ENCODE results near the gene CDC14B. TPM values are rescaled to one million over a fixed set of nuclear protein-coding genes. Genes with fewer than 3 reads are reported as not detected.

Gene CDC14B
- total RNA-seq, 4 donors from 2014 or later: 4.9 to 11.2 (median 8.9) TPM

GRCh38 chr9:96462541-96462940 lies 157.1 kb downstream of the CDC14B start:
- Histone ChIP-seq H3K9me3 (no peaks in the 10 kb centered on the region), H3K36me3 (peaks cover 18% of the 10 kb centered on the region), H3K27ac (no peak overlapping the region), H3K4me1 (no peaks in the 10 kb centered on the region), H3K27me3 (no peaks in the 10 kb centered on the region), H3K4me3 (no peak overlapping the region)
- DNase-seq (ENCODE audit: low spot score in 2 of 2): no peak
- no peak for TF ChIP-seq CTCF (IDR thresholded peaks at IDR 0.05)
- TF ChIP-seq POLR2AphosphoS5 (IDR thresholded peaks at IDR 0.05): no peak
- no peak for TF ChIP-seq POLR2A (IDR thresholded peaks at IDR 0.05)
- TF ChIP-seq EP300 (IDR thresholded peaks at IDR 0.05): no peak
- WGBS: 94% methylated on average over 6 of the region's 6 CpGs

GRCh38 chr9:96461336-96461735 lies 158.3 kb downstream of the CDC14B start:
- DNase-seq (ENCODE audit: low spot score in 2 of 2): no peak
- no peak overlapping the region for H3K27ac ChIP-seq
- no peaks in the 10 kb centered on the region for H3K27me3 ChIP-seq
- H3K36me3 ChIP-seq: peaks cover 12% of the 10 kb centered on the region
- H3K9me3 ChIP-seq: no peaks in the 10 kb centered on the region
- WGBS: 80% methylated on average over 8 of the region's 8 CpGs
- no peak overlapping the region for H3K4me3 ChIP-seq
- H3K4me1 ChIP-seq: no peaks in the 10 kb centered on the region
- TF ChIP-seq CTCF (IDR thresholded peaks at IDR 0.05) (no peak), POLR2A (IDR thresholded peaks at IDR 0.05) (no peak), EP300 (IDR thresholded peaks at IDR 0.05) (no peak), POLR2AphosphoS5 (IDR thresholded peaks at IDR 0.05) (no peak)

GRCh38 chr9:96460882-96461281 lies 158.8 kb downstream of the CDC14B start:
- H3K9me3 ChIP-seq: no peaks in the 10 kb centered on the region
- no peaks in the 10 kb centered on the region for H3K4me1 ChIP-seq
- no peaks in the 10 kb centered on the region for H3K27me3 ChIP-seq
- H3K4me3 ChIP-seq: no peak overlapping the region
- DNase-seq (ENCODE audit: low spot score in 2 of 2): no peak
- no peak overlapping the region for H3K27ac ChIP-seq
- TF ChIP-seq CTCF (IDR thresholded peaks at IDR 0.05): no peak
- no peak for TF ChIP-seq EP300 (IDR thresholded peaks at IDR 0.05)
- no peak for TF ChIP-seq POLR2A (IDR thresholded peaks at IDR 0.05)
- no peak for TF ChIP-seq POLR2AphosphoS5 (IDR thresholded peaks at IDR 0.05)
- H3K36me3 ChIP-seq: peaks cover 7% of the 10 kb centered on the region

- Histone ChIP-seq H3K4me3 (no peak overlapping the region), H3K9me3 (no peaks in the 10 kb centered on the region), H3K27me3 (no peaks in the 10 kb centered on the region), H3K36me3 (peaks cover 3% of the 10 kb centered on the region), H3K4me1 (no peaks in the 10 kb centered on the region), H3K27ac (no peak overlapping the region)
- 65% methylated on average over 5 of the region's 5 CpGs for WGBS
- DNase-seq (ENCODE audit: low spot score in 2 of 2): no peak
- TF ChIP-seq POLR2A (IDR thresholded peaks at IDR 0.05) (no peak), EP300 (IDR thresholded peaks at IDR 0.05) (no peak), CTCF (IDR thresholded peaks at IDR 0.05) (no peak), POLR2AphosphoS5 (IDR thresholded peaks at IDR 0.05) (no peak)
Measured at GRCh38 chr9:96460470-96460869, 159.2 kb downstream of the CDC14B start.

GRCh38 chr9:96459268-96460007 lies 160.2 kb downstream of the CDC14B start:
- Histone ChIP-seq H3K4me1 (no peaks in the 10 kb centered on the region), H3K36me3 (no peaks in the 10 kb centered on the region), H3K9me3 (no peaks in the 10 kb centered on the region), H3K27me3 (no peaks in the 10 kb centered on the region), H3K27ac (no peak overlapping the region), H3K4me3 (no peak overlapping the region)
- no peak for DNase-seq (ENCODE audit: low spot score in 2 of 2)
- 98% methylated on average over 7 of the region's 7 CpGs for WGBS
- no peak for TF ChIP-seq EP300 (IDR thresholded peaks at IDR 0.05)
- TF ChIP-seq POLR2AphosphoS5 (IDR thresholded peaks at IDR 0.05): no peak
- TF ChIP-seq CTCF (IDR thresholded peaks at IDR 0.05): no peak
- TF ChIP-seq POLR2A (IDR thresholded peaks at IDR 0.05): no peak
